Head of caudate nucleus (tissue), 42 donors: ENCODE results near the gene PODXL2.
A peak's percentile ranks its signal among the peaks of the same experiment; 100 is the strongest.
"Not testable (repeated sequence)": the region's sequence is repeated elsewhere in the genome, so short reads cannot be mapped to it uniquely, and the experiment has no call there.

Source experiments
- DNase-seq, 42 donors: peaks; one replicate each; pipeline versions ENCODE4 v3.0.0 to v3.0.0-alpha.2; 2020 to 2021; ENCODE audit warnings: mixed read lengths in 7 of 42
- intact Hi-C: fragments of 100-400 bp; cut with DNase I; formaldehyde crosslinking; loops from one replicate; pipeline ENCODE4 v1.15.0; 2022

The PODXL2 gene

GRCh38 chr3:127680146-127680661 lies 51.2 kb downstream of the PODXL2 start:
- intact Hi-C loops: no loop called here
- peak in 17 of 42 donors; percentile 1 to 36 (median 13) for DNase-seq

- DNase-seq: peak in 16 of 42 donors; percentile 0 to 36 (median 10)
These were observed 51.8 kb downstream of the PODXL2 start for GRCh38 chr3:127680798-127681221.

GRCh38 chr3:127682175-127682554 lies 53.2 kb downstream of the PODXL2 start:
- DNase-seq: peak in 15 of 42 donors; percentile 1 to 32 (median 6)
- intact Hi-C loops: not testable (repeated sequence)

More at GRCh38 chr3:127680798-127681221, 51.8 kb downstream of the PODXL2 start:
- intact Hi-C loops: no loop called here

- peak in 18 of 42 donors; percentile 0 to 39 (median 12) for DNase-seq
- intact Hi-C loops: no loop called here
These were observed 53.6 kb downstream of the PODXL2 start for GRCh38 chr3:127682561-127682960.

DNA sequence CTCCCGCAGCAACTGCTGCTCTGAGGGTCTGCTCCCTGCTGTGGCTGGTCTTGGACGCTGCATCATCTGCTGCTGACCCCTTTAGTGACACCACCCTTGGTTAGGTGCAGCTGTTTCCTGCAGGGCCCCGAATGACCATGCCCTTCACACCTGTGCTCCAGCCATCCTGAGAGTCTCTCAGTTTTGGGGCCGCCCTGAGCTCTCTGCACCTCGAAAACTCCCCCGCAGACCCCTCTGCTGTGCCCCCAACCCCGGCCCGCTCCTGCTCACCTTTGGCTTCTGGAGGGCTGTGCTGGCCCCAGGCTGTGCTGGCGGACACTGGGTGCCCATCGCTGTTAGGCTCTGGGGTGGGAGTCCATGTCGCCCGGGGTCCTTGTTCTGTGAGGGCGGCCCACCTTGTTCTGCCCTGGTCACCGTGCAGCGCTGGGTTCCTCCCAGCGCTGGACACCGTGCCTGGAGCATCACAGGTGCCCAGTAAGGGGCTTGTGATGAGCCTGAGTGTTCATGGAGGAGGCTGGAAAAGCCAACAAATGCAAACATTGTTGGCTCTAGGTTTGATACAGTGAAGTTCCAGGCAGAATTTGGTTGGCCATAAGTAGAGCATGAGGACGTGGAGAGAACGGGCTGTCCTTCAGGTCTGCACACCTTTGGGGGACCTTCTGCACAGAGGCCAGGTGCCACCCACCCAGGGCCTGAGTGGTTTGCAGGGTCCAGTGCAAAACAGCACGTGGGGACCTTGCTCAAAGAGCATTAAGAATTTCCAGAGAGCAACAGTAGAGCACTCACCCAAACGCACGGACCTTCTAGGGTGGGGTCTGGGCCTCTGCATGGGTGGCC lies 56.1 kb downstream of the PODXL2 start:
- peak in 11 of 42 donors; percentile 1 to 27 (median 12) for DNase-seq
- intact Hi-C loops: no loop called here

- peak in 2 of 42 donors; percentile 1 to 4 for DNase-seq
- intact Hi-C loops: no loop called here
These were observed 56.9 kb downstream of the PODXL2 start for GRCh38 chr3:127685708-127686511.

DNA sequence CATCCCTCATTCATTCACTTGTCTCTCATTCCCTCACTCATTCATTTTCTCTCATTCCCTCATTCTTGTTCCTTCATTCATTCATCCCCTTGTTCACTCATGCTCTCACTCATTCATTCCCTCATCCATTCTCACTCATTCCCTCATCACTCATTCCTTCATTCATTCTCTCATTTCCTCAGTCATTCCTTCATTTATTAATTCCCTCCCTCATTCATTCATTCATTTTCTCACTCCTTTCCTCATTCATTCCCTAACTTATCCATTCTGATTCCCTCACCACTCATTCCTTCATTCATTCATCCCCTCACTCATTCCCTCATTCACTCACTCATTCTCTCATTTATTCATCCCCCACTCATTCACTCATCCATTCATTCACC lies 57.5 kb downstream of the PODXL2 start:
- DNase-seq: no peak
- intact Hi-C loops: no loop called here

DNA sequence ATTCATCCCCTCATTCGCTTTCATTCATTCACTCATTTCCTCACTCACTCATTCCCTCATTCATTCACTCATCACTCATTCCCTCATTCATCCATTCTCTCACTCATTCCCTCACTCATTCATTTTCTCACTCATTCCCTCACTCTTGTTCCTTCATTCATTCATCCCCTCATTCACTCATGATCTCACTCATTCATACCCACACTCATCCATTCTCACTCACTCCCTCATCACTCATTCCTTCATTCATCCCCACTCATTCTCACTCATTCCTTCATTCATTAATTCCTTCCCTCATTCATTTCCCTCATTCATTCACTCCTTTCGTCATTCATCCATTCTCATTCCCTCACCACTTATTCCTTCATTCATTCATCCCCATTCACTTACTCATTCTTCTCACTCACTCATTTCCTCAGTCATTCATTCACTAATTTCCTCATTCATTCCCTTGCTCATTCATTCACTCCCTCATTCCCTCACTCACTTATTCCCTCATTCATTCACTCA lies 58.3 kb downstream of the PODXL2 start:
- no peak for DNase-seq
- intact Hi-C loops: no loop called here

- peak in 3 of 42 donors; percentile 3 to 15 (median 11) for DNase-seq
- intact Hi-C loops: no loop called here
These were observed 59.0 kb downstream of the PODXL2 start for GRCh38 chr3:127688022-127688415.

- DNase-seq: peak in 18 of 42 donors; percentile 16 to 65 (median 42)
- intact Hi-C loops: no loop called here
These were observed 59.7 kb downstream of the PODXL2 start for GRCh38 chr3:127688416-127689265.

GRCh38 chr3:127689266-127689860 lies 60.4 kb downstream of the PODXL2 start:
- DNase-seq: peak in 6 of 42 donors; percentile 1 to 28 (median 4)
- intact Hi-C loops: no loop called here

DNA sequence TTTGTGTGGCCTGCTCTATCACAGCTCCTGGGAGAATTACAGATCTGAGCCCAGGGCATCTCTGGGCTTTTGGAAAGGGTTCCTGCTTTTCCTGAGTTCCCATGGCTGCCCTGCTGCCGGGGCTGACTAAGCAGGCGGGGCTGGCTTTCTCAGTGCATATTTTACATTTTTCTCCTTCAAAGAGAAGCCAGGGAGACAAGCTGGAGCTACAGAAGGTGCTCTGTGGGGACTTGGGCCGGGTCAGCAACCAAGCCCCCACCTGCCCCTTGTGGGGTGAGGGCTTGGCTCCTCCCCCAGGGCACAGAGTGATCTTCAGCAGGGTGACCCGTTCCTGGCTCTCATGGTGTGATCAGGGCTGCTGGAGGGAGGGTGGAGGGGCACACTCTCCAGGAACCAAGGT lies 61.1 kb downstream of the PODXL2 start:
- DNase-seq: peak in 2 of 42 donors; percentile 2 to 3
- intact Hi-C loops: no loop called here

DNA sequence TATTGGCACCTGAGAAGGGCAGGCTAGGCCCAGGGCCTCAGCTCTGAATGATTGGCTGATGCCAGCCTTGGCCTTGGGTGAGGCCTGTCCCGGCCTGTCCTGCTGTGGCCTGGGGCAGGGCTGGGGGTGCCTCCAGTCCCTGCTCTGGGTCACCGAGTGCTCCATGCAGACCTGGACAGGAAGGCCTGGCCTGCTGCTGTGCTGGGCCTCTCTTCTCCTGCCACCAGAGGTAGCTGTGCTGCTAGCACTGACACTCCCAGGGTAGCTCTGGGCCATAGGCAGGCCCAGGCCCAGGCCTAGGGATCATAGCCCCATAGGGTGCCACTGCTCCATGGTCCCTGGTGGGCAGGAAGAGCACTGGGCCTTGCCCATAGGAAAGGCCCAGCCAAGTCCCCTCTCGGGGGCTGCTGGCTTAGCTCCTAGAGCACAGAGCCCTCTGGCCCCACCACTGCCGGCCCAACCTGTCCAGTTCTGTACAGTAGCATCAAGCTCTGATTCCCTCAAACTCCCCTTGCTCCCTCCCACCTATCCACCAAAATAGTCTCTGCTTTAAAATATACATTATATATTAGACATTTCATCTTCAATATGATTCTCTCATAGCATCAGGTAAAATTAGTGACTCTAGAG lies 62.0 kb downstream of the PODXL2 start:
- intact Hi-C loops: no loop called here

GRCh38 chr3:127691489-127691888 lies 62.5 kb downstream of the PODXL2 start:
- intact Hi-C loops: no loop called here
- no peak for DNase-seq

More for the DNA sequence above, 62.0 kb downstream of the PODXL2 start:
- peak in 2 of 42 donors; percentile 3 to 4 for DNase-seq

GRCh38 chr3:127691974-127692373 lies 63.0 kb downstream of the PODXL2 start:
- intact Hi-C loops: no loop called here
- no peak for DNase-seq

DNA sequence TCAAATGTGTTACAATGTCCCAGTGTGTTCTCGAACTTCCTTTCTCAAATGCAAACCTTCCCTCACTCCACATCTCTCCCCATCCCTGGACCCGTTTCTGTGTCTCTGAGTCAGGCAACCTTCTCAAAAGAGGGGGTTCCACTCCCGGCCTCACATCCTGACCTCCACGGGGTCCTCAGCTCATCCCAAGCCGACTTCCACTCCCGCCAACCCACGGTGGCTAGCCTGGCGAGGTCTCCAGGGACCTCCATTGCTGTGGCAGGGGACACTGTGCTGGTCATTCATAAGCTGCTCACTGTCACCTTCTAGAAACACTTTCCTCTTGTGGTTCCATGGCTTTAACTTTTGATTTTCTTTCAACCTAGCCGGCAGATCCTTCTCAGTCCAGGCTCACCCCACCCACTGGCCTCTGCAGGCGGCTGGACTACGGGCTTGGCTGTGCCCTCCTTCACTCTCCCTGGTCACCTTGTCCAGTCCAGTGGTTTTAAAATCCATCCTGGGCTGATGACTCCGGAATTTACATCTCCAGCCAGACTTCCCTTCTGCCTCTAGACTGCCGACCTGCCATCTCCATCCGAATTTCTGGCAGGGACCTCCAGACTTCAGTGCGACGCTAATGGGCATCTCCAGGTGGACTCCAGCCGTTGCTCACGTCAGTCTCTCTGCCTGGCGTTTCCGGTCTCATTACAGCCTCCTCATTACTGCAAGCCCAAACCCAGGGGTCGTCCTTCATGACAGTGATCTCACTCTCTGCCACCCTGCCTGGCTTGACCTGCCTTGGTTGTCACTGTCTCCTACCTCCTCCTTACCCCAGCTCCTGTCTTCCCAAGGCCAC lies 63.7 kb downstream of the PODXL2 start:
- no peak for DNase-seq
- intact Hi-C loops: no loop called here

GRCh38 chr3:127693336-127693843 lies 64.4 kb downstream of the PODXL2 start:
- no peak for DNase-seq
- intact Hi-C loops: no loop called here
